GM19240 (cell line): Measurements from ENCODE around the gene PARP15.
"Not testable (repeated sequence)": the region's sequence is repeated elsewhere in the genome, so short reads cannot be mapped to it uniquely, and the experiment has no call there.

ENCODE experiments used
- DNase-seq: peaks from one replicate; pipeline ENCODE4 v3.0.0; 2011; ENCODE audit warnings: low spot score; ENCODE audit not compliant: insufficient read length

Gene PARP15

DNA sequence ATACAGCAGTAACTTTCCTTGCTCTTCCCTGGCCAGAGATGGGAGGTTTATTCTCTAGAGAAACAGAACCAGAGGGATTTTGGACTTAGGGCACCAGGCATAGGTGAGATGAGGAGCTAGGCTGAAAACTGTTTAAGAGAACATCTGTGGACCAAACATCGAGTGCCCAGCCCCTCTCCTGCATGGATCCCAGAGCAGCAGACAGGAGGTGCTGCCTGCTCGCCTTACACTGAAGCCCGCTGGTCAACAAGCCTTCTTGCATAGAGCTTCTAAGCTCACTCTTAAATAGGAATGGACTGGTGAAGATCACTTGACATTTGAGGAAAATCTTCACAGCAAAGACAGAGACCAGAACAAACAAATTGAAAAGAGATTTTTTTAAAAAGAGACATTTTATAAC, 41.2 kb downstream of the PARP15 start:
- no peak for DNase-seq

DNA sequence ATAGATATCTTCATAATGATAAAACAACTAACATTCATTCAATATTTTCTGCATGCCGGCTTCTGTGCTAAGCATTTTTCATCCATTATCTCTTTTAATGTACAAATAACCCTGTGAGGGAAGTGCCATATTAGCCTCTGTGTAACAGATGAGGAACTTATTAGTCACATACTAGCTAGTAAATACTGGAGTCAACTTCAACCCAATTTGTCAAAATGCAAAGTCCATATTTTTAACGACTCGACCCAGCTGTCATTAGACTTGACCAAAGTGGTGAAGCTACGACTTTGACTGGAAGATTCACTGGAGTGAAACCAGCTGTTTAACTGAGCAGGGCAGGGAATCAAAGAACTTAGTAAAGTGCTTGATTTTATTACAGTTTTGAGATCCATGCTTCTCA, 41.6 kb downstream of the PARP15 start:
- DNase-seq: no peak

GRCh38 chr3:122620399-122620798, 42.9 kb downstream of the PARP15 start:
- DNase-seq: no peak

- DNase-seq: no peak
Observed at GRCh38 chr3:122621112-122621511, 43.7 kb downstream of the PARP15 start.

GRCh38 chr3:122623031-122623829, 45.8 kb downstream of the PARP15 start:
- no peak for DNase-seq

DNA sequence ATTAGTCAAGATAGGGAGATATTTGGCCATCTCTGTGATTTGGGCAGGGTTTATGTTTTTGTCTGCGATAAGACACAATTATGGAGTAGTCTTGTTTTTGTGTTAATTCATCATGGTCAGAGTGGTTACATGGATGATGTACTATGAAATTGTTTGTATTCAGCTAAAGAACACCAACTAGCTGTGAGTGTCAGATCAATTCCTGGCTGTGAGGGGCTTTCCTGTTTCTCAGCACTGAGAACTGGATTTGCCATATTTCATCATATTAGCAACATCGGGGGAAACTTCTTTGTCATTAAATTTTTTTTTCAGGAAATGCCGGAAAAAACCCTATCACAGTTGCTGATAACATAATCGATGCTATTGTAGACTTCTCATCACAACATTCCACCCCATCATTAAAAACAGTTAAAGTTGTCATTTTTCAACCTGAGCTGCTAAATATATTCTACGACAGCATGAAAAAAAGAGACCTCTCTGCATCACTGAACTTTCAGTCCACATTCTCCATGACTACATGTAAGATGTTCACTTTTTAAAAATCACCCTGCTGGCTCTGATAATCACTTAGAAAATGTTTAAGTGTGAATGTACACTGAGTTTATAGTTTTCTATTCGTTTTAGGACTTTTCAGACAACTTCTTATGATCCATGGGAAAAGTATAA, 49.2 kb downstream of the PARP15 start:
- no peak for DNase-seq

DNA sequence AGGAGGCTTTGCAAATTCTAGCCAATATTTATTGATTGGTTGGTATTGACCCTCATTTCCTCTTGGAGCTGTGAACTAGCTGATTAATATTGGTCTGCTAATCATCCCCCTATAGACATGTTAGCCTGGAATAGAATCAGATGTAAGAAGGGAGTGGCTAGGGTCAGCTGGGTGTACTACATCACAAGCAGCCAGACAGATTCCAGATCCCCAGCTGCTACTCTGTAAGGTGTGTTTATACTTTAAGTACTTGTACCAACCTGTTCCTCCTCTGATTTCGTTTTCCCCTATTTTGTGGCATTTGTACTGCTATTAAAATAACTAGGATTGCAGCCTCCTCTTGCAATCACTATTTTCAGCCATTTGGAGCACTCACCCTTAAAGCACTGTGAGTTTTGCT, 49.9 kb downstream of the PARP15 start:
- no peak for DNase-seq

- no peak for DNase-seq
Observed at GRCh38 chr3:122628567-122628966, 51.1 kb downstream of the PARP15 start.

- no peak for DNase-seq
Observed at GRCh38 chr3:122629763-122630162, 52.3 kb downstream of the PARP15 start.

GRCh38 chr3:122635789-122636188, 58.3 kb downstream of the PARP15 start:
- no peak for DNase-seq

GRCh38 chr3:122636697-122637096, 59.2 kb downstream of the PARP15 start:
- no peak for DNase-seq

DNA sequence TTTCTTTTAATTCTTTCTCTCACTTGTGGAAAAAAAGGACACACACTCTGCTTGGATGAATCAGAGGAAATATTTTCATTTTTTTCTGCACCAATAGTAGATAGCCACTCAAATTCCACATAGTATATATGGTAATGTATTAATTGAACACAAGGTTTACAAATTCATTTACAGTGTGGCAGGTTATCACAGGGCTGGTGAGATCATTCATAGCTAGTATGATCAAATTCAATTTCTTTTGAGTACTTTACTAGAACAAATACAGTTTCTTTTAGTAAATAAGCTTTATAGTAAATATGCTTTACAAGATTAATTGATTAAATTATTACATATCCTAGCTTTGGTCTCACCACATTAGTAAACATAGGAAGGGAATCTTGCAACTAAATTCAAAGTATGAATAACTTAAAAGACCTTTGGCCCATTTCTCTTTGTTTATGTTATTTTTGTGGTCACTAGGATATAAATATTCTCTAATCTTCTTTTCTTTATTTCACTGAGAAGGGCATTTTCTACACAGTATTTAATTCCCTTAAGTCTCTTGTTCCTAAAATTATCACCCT, 63.1 kb downstream of the PARP15 start:
- DNase-seq: no peak

DNA sequence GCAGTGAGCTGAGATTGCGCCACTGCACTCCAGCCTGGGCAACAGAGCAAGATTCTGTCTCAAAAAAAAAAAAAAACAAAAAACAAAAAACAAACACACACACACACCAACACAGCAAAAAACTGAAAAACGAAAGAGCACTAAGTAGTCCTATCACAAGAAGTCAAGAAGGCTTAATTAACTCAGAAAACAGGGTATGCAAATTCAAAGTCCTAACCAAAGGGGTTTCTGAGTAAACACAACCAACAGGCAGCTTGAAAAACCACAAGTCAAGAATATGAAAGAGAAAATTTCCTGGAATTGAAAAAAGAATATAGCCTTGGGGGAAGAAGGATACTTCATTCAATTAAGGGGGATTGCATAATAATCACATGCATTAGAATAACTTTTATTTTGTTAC, 65.5 kb downstream of the PARP15 start:
- DNase-seq: no peak

DNA sequence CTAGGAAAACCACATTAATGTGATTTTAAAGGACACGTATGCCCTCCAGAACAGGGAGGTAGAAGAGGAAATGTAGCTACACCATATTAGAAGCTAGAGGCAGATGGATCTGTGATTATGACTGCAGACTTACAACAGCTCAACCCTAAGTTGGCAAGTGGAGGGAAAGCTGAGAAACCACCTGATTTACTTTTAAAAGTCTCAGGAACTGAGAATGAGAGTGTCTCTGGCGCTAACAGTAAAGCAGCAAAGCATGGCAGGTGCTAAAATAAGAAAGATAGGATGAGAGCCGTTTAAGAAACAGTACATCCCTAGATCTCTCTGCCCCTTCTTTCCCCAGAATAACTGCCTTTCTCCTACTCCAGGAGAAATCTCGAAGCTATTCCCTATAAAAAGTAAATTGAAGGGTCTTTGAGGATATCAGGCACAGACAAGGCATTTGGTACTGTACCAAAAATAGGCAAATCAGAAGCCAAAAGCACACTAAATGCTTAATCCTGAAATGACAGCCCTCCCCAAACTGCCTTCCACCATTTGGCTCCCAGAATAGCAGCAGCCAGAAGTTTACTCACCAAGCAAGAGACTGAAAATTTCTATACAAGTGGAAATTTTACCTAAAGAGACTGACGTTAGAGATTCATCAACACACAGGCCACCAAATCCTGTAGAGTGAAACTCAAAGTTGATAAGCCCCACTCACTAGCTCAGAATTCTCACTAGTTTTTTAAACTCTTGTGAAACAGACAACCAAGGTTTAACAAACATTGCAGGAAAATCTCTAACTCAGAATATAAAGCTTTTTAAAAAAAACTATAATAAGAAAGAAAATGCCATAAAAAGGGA, 68.9 kb downstream of the PARP15 start:
- peak; percentile 9 for DNase-seq

DNA sequence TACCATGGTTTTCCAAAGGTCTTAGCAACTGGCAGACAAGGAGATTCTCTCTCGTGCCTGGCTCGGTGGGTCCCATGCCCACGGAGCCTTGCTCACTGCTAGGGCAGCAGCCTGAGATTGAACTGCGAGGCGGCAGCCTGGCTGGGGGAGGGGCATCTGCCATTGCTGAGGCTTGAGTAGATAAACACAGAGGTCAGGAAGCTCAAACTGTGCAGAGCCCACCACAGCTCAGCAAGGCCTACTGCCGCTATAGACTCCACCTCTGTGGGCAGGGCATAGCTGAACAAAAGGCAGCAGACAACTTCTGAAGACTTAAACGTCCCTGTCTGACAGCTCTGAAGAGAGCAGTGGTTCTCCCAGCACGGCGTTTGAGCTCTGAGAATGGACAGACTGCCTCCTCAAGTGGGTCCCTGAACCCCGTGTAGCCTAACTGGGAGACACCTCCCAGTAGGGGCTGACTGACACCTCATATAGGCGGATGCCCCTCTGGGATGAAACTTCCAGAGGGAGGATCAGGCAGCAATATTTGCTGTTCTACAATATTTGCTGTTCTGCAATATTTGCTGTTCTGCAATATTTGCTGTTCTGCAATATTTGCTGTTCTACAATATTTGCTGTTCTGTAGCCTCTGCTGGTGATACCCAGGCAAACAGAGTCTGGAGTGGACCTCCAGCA, 73.9 kb downstream of the PARP15 start:
- DNase-seq: not testable (repeated sequence)

DNA sequence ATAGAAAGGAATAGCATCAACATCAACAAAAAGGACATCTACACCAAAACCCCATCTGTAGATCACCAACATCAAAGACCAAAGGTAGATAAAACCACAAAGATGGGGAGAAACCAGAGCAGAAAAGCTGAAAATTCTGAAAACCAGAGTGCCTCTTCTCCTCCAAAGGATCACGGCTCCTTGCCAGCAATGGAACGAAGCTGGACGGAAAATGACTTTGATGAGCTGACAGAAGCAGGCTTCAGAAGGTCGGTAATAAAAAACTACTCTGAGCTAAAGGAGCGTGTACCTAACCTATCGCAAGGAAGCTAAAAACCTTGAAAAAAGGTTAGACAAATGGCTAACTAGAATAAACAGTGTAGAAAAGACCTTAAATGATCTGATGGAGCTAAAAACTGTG, 74.5 kb downstream of the PARP15 start:
- not testable (repeated sequence) for DNase-seq

- DNase-seq: not testable (repeated sequence)
Observed at GRCh38 chr3:122658336-122658735, 80.9 kb downstream of the PARP15 start.

GRCh38 chr3:122660297-122660974, 83.0 kb downstream of the PARP15 start:
- DNase-seq: no peak

GRCh38 chr3:122661633-122662032, 84.2 kb downstream of the PARP15 start:
- DNase-seq: no peak

DNA sequence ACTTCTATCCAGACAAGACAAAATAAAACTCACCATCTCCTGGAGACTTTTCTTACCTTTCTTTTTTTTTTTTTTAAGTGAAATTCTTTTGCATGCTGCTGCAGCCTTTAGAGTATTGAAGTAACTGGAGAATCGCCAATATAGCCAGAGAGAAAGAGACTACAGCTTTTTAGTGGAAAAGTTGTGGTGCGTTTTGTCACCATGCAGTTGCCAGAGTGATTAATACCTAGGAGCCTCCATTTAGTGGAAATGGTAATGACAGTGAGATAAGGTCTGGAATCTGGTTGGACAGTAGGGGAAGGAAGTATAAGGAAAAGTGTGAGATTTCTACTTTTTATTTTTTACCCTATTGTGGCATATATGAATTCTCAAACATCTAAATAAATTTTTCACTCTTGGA, 85.1 kb downstream of the PARP15 start:
- DNase-seq: no peak
